Measurements from ENCODE around the gene CAMK1. TPM values are rescaled to one million over a fixed set of nuclear protein-coding genes. Genes with fewer than 3 reads are reported as not detected.

CAMK1 gene
- total and polyA plus RNA-seq, 9 of the 15 experiments (the other 6 are each of a cell fraction or from before 2014, with no cell fraction given), result 0.23 to 10.7 (median 6.0) TPM

- no peak for TF ChIP-seq CUX1 (CRISPR knock-in tag; IDR thresholded peaks at IDR 0.05)
- no peak for TF ChIP-seq BRF2 (IDR thresholded peaks at IDR 0.05; ENCODE audit: borderline replicate concordance, insufficient read depth, insufficient read length)
- TF ChIP-seq MEF2A (IDR thresholded peaks at IDR 0.05; ENCODE audit: control insufficient read depth, low read depth, low read length), result no peak
- TF ChIP-seq DMBX1 (CRISPR knock-in tag; IDR thresholded peaks at IDR 0.05; ENCODE audit: borderline replicate concordance), result no peak
- no peak for TF ChIP-seq ID3 (CRISPR knock-in tag; IDR thresholded peaks at IDR 0.05)
- peak; percentile 23; the same call in 1 of the 2 replicates for TF ChIP-seq ID3 (tag; IDR thresholded peaks at IDR 0.05)
- TF ChIP-seq ZNF280B (CRISPR knock-in tag; IDR thresholded peaks at IDR 0.05), result no peak
- no peak for TF ChIP-seq ZNF77 (CRISPR knock-in tag; IDR thresholded peaks at IDR 0.05)
- TF ChIP-seq SIRT6 (IDR thresholded peaks at IDR 0.05; ENCODE audit: low read depth, low read length), result peak; percentile 24
- no peak for TF ChIP-seq TCF15 (CRISPR knock-in tag; IDR thresholded peaks at IDR 0.05)
- TF ChIP-seq ZBTB8A (IDR thresholded peaks at IDR 0.05; ENCODE audit: partially characterized antibody), result no peak
- TF ChIP-seq SOX6 (IDR thresholded peaks at IDR 0.05), result no peak
- TF ChIP-seq BHLHE40 (IDR thresholded peaks at IDR 0.05; ENCODE audit: low read length), result no peak; the same call in 1 of the 2 replicates
- no peak for TF ChIP-seq FIP1L1 (IDR thresholded peaks at IDR 0.05; ENCODE audit: low read depth, low read length, poor library complexity, severe bottlenecking)
- TF ChIP-seq HDAC6 (IDR thresholded peaks at IDR 0.05; ENCODE audit: low read depth, low read length), result no peak
- TF ChIP-seq NR4A1 (CRISPR knock-in tag; IDR thresholded peaks at IDR 0.05), result no peak
- TF ChIP-seq NR4A1 (tag; IDR thresholded peaks at IDR 0.05), result no peak
Measured at GRCh38 chr3:9793161-9793781, 23.5 kb upstream of the CAMK1 start (continued).
